Endothelial cell of hepatic sinusoid (primary cell): ENCODE data around the gene PALB2.
"Not testable (repeated sequence)": the region's sequence is repeated elsewhere in the genome, so short reads cannot be mapped to it uniquely, and the experiment has no call there.

Experiments
- in situ Hi-C: cut with HindIII; loops from 2 replicates; pipeline ENCODE4 v1.10.0; 2017; ENCODE audit warnings: low sequenced_read_pairs

PALB2 gene

DNA sequence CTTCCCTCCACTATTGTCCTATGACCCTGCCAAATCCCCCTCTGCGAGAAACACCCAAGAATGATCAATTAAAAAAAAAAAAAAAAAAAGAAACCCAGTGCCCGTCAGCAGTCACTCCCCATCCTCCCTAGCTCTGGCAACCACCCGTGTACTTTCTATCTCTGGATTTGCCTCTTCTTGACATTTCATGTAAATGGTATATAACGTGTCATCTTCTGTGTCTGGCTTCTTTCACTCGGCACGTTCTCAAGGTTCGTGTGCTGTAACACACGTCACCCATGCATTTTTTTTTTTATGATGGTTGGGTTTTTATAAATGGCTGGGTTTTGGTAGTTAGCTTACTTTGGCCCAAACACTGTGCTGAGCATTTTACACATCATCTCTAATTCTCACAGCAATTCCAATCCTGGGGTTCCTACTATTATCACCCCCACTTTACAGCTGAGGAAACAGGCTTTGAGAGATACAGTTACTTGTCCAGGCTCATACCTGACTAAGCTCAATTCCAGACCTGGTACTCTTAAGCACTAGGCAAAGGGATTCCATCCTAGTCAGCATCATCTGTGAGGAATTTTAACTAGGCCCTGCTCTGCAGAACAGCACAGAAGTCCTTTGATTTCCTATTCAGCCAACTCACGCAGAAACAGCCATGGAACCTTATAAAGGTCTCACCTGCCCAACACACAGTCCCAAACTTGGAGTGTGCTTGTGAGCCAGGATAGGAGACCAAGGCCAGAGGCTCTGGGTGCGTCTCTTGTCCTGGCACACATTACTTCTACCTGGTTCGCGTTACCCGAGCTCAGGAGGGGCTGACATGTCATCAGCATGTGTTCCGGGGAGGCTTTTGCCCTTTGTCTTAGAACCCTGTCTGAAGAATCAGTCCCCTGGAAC is 56.7 kb downstream of the PALB2 start:
- in situ Hi-C loops, result no loop called here

DNA sequence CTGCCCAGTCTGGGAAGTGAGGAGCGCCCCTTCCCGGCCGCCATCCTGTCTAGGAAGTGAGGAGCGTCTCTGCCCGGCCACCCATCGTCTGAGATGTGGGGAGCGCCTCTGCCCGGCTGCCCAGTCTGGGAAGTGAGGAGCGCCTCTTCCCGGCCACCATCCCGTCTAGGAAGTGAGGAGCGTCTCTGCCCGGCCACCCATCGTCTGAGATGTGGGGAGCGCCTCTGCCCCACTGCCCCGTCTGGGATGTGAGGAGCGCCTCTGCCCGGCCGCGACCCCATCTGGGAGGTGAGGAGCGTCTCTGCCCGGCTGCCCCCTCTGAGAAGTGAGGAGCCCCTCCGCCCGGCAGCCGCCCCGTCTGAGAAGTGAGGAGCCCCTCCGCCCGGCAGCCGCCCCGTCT is 57.8 kb downstream of the PALB2 start:
- in situ Hi-C loops, result not testable (repeated sequence)

DNA sequence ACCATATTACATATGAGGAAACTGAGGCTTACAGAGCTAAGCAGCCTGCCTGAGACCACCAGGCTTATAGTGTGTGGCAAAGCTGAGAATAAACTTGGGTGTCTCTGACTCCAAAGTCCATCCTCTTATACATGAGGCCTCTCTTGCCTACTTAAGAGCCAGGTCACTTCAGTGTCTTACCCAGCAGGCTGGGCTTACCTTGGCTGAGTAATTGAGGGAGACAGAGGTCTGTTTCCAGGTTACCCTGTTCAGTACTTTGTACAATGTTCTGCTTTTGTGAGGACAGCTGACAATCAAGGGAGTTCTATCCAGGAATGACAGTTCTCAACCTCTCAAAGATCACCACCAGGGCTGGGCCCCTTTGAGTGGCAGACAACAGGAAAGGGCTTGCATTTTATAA is 59.3 kb downstream of the PALB2 start:
- in situ Hi-C loops, result no loop called here

DNA sequence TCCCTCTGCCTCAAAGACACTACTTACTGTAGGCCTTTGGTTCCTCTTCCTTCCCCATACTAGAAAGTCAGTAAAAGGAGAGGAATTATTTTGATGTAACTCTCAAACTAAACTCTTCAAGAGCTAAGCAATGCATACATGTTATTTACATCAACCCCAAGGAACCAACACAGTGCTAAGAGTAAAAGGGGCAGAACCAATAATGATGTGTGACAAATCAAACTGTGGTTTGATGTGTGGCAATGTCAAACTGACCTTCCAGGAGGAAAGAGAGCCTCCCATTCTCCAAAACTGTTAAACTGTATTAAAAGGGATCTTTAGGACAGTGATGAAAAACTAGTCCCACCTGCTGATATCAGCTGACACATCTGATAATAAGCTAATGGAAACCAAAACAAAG is 60.7 kb downstream of the PALB2 start:
- in situ Hi-C loops, result no loop called here

DNA sequence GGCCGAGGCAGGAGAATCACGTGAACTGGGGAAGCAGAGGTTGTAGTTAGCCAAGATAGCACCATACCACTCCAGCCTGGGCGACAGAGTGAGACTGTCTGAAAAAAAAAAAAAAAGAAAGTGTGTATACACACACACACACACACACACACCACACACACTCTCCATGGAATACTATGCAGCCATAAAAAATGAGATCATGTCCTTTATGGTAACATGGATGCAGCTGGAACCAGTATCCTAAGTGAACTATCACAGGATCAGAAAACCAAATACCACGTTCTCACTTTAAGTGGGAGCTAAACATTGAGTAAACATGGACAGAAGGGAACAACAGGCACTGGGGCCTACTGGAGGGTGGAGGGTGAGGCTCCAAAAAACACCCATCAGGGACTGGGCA is 61.7 kb downstream of the PALB2 start:
- in situ Hi-C loops, result no loop called here

DNA sequence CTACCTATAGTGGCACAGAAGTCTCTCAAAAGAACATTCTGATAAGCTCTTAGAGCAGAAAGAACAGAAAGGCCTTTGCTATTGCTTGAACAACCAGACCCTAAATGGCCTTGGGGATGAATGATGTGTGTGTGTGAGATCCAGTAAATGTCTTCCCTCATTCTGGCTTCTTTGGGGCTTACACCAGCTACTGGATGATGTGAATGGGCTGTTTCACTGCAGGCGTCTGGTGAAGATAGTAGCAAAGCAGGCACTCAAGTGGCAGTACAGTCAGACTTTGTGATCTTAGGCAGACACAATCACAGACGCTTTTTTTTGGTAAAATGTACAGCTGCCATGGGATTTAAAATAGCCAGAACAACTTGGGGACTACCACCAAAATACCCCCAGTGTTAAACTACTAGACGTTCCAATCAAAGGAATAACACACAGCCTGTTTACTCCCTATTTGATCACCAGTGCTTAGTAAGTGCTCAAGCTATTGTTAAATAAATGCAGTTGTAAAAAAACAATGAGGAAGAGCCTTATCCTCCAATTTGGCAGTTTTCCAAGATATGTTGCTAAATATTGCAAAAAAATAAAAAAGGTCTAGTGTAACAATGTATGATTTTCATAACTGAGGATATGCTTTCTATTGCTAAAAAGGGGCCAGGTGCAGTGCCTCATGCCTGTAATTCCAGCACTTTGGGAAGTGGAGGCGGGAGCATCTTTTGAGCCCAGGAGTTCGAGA is 62.8 kb downstream of the PALB2 start:
- in situ Hi-C loops, result no loop called here

DNA sequence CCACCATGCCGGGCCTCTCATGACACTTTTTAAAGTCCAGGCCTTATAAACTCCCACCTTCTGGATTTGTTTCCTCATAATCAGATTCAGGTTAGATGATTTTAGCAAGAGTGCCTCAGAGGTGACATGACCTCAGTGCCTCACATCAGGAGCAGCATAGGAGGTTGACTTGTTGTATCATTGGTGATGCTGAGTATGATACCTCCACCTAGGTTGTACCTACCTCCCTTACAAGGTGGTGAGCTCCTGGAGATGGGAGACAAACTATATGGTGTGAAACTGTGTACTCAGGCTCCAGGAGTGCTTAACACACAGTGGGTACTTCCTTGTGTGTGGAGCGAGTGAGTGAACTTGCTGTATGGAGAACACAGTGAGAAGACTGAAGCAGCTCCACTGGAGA is 63.6 kb downstream of the PALB2 start:
- in situ Hi-C loops, result no loop called here

DNA sequence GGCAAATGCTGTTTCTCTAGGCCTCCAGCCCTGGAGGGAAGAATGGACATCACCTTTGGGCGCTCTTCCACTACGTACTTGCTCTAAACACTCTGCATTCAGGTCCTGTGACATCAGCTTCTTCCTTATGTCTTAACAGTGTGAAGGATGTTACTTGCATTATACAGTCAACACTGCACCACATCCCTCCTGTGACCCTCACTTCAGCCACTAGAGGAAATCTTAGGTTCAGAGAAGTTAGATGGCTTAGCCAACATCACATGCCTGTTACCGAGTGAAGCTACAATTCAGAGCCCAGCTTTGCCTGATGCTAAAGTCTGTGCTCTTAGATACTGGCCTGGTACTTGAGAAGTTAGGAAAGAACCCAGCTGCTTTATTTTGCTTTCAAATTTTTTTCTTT is 65.3 kb downstream of the PALB2 start:
- in situ Hi-C loops, result no loop called here

DNA sequence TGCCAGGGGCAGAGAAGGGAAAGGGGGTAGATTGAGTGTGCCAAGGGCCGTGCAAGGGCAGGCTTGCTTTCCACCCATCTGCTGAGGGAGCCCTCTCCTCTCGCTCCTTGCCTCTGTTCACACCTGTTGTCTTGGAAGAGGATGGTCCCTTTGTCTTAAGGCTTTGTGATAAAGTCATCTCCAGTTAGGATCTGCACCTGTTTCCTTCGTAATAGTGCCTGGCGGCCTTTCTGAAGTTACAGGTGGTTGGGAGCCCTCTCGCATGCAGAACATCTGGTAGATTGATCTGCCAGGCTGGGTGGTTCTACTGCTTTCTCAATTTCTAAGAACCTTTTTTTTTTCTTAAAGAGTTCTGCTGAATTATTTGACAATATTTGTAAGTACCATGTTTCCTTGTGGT is 67.3 kb downstream of the PALB2 start:
- in situ Hi-C loops, result no loop called here

DNA sequence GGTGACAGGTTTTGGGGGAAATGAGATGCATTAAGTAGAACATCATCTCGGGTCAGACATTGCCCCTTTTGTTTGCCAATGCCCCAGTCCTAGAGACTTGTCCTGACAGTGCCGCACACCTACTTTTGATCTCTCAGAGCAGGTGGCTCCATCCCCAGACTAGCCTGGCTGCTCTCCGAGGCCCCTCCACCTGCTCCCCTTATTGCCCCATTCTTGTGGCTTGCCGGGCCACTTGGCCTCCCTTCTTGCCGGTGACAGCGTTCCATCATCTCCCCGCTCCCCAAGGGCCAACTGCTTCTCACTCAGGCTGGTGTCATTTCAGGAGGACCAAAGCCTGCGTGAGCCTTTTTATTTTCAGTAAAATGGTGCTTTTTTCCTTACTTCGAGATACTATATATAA is 68.7 kb downstream of the PALB2 start:
- in situ Hi-C loops, result no loop called here

DNA sequence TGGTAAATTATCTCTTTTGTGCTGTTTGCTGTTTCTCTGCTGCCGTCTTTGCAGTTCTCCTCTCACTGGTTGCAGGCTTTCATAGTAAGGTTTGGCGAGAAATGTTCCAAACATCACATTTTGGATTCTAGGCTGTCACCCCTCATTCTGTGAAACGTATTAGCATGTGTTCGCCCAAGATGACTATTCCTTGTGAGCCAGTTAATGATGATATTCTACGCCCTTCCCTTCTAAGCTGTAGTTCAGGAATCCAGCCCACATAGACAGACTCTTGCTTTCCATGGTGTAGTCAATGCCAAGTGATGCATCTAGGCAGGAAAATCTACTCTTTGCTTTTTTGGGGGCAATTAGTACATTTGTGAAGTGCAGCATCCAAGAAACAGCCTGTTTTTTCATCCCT is 69.2 kb downstream of the PALB2 start:
- in situ Hi-C loops, result no loop called here

DNA sequence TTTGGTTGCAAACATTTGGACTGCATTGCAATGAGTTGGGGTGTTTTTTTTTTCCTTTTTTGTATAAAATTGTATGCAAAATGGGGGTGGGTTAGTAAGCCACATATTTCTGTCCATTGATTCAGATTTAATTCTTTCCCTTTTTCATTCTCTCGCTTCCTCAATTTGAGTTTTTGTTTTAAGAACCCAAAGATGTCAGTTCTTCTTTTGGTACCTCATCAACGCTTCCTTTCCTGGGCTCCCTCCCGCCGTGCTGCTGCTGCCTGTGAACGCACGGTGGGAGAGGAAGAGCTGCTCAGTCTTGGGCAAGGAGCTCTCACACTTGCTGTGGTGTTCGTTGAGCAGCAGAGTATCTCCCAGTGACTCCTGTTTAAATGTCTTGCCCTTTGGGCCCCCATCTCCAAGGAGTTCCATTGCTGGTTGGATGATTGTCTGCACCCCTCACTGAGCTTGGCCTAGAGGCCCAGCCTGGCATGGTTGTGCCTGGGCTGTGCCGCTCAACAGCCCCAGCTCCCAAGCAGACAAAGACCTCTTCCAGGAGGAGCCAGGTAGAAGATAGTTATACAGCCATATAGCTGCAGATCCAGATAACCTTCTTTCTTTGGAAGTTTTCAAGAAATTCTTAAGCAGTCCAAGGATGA is 70.0 kb downstream of the PALB2 start:
- in situ Hi-C loops, result no loop called here

DNA sequence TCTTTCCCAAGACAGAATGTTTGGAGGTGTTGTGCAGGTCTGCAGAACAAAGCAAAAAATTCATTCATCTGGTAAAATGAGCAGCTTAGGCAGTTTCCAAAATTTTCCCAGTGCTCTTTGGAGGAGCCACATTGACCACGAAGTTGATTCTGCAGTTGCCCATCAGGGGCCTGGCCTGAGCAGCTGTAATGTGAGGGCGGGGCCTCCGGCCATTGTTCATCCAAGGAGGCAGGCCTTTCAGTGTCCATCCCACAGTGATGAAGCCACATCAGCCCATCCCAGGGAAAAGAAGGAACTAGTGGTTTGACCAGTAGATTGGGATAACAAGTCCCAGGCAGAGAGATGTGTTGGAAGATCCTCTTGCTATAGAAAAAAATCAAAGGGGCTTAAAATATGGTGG is 73.5 kb downstream of the PALB2 start:
- in situ Hi-C loops, result no loop called here

DNA sequence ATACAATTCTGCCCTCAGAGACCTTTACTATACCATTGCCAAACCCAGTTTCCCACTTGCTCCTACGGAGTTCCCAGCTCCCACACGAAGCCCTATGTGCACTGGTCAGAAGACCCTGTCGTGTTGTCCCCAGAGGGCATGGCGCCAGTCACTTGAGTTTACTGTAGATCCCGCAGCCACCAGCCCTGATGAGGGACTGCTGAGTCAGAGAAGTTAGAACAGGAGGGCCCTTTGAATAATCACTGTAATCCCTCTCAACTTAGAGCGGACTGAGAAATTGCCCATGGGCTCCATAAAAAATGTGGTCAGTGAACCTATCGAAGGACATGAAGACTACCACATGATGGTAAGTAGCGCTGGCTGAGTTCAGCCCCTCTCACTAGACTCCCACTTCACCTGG is 74.4 kb downstream of the PALB2 start:
- in situ Hi-C loops, result no loop called here

DNA sequence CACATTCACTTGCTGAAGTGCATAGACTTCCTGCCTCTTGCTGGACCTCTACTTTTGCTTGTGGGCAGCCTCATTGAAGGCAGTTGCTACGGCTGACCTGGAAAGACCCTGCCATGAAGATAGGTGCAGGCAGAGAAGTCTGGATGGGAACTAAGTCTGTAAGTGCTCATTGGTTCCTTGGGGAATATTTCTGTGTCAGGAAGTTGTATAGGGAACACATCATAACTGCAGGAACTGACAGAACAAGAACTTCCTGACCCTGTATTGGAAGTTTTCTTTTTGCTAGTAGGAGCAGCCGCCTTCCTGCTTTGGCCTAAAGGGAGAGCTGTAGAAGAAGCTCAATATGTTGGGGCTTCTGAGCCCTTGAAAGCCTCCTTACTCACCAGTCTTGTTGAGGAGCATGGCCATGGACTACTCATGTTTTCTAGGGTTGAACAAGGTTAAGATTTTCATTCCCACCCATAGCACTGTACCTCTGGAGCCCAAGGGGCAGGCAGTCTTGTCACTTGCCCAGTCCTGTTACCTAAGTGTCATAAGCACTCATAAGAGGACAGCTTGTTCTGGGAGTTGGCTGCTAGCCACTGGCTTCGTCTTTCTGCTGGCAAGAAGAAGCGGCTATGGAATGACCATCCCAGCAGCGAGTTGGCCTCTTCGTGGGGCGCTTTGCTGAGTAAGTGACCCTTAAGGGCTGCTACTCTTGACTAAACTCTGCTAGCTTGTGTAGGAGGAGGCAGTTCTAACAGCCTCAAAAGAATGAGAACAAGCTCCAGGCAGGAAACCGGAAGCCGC is 76.3 kb downstream of the PALB2 start:
- in situ Hi-C loops, result no loop called here

DNA sequence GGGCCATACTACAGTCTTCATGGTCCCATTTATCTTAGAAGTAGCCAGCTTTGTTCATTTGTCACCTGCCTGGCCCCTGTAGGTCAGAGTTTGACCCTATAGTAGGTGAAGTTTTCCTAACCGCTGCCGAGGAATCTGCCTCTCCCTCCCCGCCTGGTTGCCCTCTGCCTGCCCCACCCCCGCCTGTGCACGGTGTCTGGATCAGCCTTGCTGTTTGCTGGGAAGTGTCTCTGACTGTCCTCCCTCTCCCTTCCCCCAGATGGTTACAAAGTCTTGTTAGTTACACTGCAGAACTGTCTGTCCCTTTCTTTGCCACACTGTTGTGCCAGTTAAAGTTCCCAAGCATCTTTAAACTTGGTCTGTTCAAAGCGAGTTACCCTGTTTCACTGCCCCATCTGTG is 77.9 kb downstream of the PALB2 start:
- in situ Hi-C loops, result no loop called here

DNA sequence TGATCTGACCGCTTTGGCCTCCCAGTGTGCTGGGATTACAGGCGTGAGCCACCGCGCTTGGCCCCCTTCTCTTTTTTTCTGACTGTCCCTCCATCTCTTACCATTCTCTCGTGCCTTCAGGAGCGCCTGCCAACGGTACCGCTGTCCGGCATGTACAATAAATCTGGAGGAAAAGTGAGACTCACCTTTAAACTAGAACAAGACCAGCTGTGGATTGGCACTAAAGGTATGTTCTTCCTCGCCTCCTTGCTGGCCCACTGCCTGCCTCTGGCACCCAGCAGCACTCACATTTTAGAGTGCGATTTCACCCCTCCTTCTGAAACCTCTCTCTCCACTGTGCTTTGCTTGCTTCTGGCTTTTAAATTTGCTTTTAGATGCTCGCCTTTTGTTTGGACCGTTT is 78.6 kb downstream of the PALB2 start:
- in situ Hi-C loops, result no loop called here

DNA sequence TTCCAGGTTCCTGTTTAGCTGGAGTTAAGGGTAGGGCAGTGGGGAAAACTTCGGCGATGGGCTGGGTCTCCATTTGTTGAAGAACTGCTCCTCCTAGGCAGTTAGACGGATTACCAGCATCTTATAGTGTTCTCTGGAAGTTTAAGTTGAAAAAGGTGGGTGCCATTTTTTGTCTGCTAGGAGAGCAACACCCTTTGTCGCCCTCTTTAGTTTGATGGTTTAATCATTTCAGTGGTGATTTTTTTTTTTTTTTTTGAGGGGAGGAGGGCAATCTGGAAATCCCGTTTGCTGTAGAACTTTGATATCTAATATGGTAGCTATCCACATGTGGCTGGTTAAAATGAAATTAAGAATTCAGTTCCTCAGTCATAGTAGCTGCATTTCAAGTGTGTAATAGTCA is 79.5 kb downstream of the PALB2 start:
- in situ Hi-C loops, result no loop called here

DNA sequence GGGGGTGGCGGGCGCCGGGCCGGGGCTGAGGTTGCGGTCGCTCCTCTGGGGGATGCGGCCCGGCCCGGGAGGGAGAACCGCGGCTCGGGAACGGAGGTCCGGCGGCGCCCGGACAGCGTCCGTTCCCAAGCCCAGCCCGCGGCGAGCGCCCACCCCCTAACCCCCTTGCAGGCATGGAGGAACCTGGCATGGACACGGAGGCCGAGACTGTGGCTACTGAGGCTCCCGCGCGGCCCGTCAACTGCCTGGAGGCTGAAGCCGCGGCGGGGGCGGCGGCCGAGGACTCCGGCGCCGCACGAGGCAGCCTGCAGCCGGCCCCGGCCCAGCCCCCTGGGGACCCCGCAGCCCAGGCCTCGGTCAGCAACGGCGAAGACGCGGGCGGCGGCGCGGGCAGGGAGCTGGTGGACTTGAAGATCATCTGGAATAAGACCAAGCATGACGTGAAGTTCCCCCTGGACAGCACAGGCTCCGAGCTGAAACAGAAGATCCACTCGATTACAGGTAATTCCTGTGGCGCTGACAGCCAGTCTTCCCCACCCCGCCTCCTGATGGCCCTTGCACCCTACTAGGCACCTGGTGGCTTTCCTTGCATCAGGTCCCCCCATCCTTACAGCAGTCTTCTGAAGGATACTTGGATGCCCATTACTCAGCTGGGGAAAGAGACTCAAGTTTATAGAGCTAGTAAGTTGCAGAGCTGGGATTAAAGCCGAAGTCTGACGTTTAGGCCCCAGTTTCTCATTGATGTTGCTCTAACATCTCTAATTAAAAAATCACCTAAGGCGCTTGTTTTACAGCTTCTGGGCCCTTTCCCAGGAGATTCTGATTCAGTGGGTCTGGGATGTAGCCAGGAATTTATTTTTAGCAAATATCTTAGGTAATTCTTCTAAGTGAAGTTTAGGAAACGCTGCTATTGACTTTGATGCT is 83.1 kb downstream of the PALB2 start:
- in situ Hi-C loops, result no loop called here
